SK-N-MC (cell line): ENCODE data around the gene SPAG7.

Source experiments
- EZH2 ChIP-seq: fragments of 200-600 bp; sonication (generic); IDR thresholded peaks from one replicate; pipeline ENCODE4 v1.6.1; 2017; ENCODE audit warnings: antibody characterized with exemption
- FOXP2 ChIP-seq: optimal IDR thresholded peaks from 2 replicates; pipeline ENCODE3; 2011; ENCODE audit warnings: mild to moderate bottlenecking, moderate library complexity; ENCODE audit not compliant: insufficient read depth; ENCODE audit errors: extremely low read length, control extremely low read depth
- POLR2AphosphoS5 ChIP-seq: IDR thresholded peaks from 2 replicates; pipeline ENCODE4 v1.6.1; 2012; ENCODE audit warnings: mild to moderate bottlenecking, low read depth, low read length, borderline replicate concordance

- TF ChIP-seq EZH2 (no peak), FOXP2 (no peak), POLR2AphosphoS5 (no peak)
Observed at GRCh38 chr17:4921320-4921719, 46.3 kb downstream of the SPAG7 start.
